AG04449 (cell line): ENCODE data around the gene ARL8A.

Experiments used
- CTCF ChIA-PET: fragments of 350-600 bp; formaldehyde crosslinking; extraction: SDS; loops from one replicate; lab custom pipeline; 2021; ENCODE audit warnings: antibody characterized with exemption; lab: Yijun Ruan, JAX
- POLR2A ChIA-PET: fragments of 400-600, 350-600 bp; formaldehyde crosslinking; extraction: SDS; loops from one replicate; lab custom pipeline; 2020; ENCODE audit warnings: antibody characterized with exemption, inconsistent platforms; lab: Yijun Ruan, JAX
- DNase-seq: peaks from one replicate; pipeline ENCODE4 v3.0.0-alpha.2; 2010; ENCODE audit warnings: low read depth, low spot score
- H3K4me3 ChIP-seq: 2 replicates; pipeline ENCODE4 v1.5.1; 2011; ENCODE audit warnings: low read depth, mild to moderate bottlenecking, control low read depth, low read length
- TF ChIP-seq, protein P1 (sequence below): IDR thresholded peaks from one replicate; pipeline ENCODE4 v1.5.1; 2011; ENCODE audit warnings: mild to moderate bottlenecking, moderate library complexity, low read length, control low read depth, inconsistent platforms; ENCODE audit not compliant: insufficient read depth; ENCODE audit errors: missing control alignments

ARL8A gene

DNA sequence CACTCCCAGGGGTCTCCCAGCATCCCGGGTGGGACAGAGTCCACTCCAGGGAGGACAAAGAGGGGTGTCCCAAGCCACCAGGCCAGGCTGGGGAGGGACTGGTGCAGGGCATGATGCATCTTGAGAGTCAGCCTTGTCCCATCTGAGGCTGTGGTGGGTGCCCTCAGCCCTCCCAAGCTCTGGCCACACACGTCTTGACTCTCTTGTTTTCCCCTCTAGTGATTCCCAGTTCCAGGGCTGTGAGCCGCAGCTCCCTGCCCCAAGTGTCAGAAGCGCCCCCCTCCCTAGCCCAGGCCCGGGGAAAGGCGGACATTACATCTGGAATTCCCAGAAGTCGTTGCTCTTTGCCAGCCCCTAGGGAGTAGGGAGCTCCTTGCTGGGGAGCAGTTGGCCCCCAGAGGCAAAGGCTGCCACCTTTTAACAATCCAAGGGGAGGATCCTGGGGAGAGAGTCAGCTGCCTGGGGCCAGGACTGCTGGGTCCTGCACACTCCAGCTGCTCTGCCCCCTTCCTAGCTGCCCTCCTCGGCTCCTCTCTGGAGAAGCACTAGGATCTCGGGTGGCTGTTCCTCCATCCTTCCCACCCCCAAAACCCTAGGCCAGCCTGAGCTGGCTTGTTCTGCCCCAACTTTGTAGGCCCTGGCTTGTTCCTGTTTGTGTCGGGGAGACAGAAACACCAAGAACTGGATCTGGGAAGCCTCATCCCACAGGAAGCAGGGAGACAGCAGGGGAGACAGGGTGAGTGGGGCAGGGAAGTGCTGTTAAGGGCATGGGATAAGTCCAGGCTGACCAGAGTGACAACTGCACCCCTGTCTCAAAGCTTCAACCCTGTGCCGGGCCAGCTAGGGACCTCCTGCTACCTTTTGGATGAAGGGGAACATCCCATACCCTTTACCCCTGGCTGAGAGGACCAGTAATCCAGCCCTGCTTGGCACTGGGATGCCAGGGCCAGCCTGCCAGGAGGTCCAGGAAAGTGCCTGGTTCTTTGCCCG, 19.0 kb upstream of the ARL8A start:
- no peak overlapping the region for H3K4me3 ChIP-seq
- POLR2A ChIA-PET = no interaction called here
- TF ChIP-seq, protein P1, sequence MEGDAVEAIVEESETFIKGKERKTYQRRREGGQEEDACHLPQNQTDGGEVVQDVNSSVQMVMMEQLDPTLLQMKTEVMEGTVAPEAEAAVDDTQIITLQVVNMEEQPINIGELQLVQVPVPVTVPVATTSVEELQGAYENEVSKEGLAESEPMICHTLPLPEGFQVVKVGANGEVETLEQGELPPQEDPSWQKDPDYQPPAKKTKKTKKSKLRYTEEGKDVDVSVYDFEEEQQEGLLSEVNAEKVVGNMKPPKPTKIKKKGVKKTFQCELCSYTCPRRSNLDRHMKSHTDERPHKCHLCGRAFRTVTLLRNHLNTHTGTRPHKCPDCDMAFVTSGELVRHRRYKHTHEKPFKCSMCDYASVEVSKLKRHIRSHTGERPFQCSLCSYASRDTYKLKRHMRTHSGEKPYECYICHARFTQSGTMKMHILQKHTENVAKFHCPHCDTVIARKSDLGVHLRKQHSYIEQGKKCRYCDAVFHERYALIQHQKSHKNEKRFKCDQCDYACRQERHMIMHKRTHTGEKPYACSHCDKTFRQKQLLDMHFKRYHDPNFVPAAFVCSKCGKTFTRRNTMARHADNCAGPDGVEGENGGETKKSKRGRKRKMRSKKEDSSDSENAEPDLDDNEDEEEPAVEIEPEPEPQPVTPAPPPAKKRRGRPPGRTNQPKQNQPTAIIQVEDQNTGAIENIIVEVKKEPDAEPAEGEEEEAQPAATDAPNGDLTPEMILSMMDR = no peak

DNA sequence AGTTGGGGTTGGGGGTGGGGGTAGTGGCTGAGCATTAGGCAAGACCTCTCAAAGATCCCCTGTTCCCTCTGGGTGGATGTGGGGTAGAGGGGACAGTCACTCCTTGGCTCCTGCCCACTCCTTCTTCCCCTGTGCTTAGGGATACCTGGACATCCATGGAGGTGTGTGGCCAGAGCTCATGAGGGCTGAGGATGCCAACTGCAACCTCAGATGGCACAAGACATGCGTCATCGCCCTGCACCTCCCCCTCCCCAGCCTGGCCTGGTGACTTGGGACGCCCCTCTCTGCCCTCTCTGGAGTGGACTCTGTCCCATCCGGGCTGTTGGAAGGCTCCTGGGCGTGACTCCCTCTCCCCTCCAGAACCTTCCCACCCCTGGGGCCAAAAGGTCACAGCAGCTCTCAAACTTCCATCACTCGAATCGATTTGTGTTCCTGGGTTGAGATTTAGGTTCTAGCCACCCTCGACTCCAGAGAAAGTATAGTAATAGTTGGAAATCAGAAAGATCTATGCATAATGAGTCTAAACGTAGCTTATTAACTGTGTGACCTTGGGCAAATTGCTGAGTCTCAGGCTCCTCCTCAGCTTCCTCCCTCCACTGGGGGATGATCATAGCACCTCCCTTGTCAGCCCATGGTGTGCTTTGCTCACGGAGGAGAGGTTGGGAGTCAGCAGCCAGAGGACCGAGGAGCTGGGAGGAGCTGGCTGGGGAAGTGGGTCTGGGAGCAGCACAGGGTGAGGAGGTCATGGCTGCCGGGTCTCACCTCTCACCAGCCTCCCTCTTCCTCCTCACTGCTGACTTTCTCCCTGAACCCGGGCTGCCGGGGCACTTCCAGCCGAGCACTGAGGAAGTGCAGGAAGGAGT, 18.1 kb upstream of the ARL8A start:
- TF ChIP-seq, protein P1 = no peak
- ChIA-PET CTCF (interaction anchor here (0.8 to 4.0 kb wide), 5 partner anchors 7 to 31 kb away, joined by 3 to 26 read pairs (median 4); partner anchors contain the start of gene LGR6), POLR2A (no interaction called here)
- no peak overlapping the region for H3K4me3 ChIP-seq
- no peak for DNase-seq

More for the DNA sequence above, 19.0 kb upstream of the ARL8A start:
- CTCF ChIA-PET = interaction anchor here (0.9 to 4.0 kb wide), 4 partner anchors 8 to 29 kb away, joined by 3 to 26 read pairs (median 4); no protein-coding TSS in a partner anchor
- DNase-seq = no peak

DNA sequence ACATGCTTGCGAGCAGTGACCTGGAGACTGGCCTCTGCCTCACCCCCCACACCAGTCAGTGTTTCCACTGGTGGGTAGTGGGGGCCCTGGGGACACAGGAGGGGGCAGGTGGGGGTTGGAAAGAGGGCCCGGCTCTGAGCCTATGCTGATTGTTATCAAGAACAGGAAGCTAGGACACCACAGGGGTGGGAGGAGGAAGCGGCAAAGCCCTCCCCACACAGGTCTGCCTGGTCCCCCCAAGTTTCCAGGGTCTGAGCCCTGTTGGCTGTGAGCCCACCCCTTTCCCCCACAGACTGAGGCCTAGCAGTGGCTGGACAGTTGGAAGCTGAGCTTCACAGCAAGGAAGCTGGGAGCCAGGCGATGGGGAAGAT, 17.5 kb upstream of the ARL8A start:
- no peak overlapping the region for H3K4me3 ChIP-seq
- ChIA-PET CTCF (interaction anchor here (0.8 kb wide), 1 partner anchor 31 kb away, joined by 3 read pairs; the partner anchor contains the start of gene LGR6), POLR2A (no interaction called here)
- TF ChIP-seq, protein P1 = no peak
- DNase-seq = no peak

DNA sequence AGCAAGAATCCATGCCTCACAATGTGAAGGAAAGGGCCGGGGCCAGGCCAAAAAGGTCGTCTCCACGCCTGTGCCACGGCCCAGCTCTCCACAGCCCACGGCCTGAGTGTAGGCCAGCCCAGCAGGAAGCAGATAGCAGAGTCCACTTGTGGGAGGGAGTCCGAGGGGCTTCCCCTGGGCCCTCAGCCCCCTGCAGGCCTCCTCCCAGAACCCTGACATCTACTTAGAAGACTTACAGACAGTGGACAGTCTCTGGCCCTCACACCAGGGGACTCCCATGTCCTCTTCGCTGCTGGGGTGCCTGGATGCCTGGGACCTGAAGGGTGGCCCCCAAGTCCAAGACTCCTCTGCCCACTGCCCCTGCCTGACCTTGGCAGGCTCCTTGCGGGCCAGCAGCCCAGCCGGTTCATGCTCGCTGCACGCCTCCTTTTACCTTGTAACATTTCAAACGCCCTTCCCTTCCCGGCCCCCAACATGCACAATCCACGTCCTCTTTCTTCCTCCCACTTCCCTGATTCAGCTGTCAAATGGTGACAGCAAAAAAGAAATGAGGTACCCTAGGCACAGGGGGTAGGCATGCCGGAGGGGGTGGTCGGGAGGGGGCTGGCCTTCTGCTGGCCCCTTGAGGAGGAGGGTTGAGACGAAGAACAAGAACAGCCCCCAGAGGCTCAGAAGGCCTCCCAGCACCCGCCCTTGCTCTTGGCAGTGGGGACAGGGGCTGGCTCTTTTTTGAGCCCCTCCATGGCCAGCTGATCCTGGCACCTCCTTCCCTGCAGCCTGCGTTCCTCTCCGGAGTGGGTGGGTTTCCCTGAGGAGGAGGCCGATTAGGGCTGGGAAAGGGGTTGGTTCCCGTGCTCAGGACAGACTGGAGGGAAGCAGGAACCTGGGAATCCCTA, 16.9 kb upstream of the ARL8A start:
- TF ChIP-seq, protein P1 = no peak
- H3K4me3 ChIP-seq = no peak overlapping the region
- no peak for DNase-seq
- ChIA-PET POLR2A (no interaction called here), CTCF (no interaction called here)

DNA sequence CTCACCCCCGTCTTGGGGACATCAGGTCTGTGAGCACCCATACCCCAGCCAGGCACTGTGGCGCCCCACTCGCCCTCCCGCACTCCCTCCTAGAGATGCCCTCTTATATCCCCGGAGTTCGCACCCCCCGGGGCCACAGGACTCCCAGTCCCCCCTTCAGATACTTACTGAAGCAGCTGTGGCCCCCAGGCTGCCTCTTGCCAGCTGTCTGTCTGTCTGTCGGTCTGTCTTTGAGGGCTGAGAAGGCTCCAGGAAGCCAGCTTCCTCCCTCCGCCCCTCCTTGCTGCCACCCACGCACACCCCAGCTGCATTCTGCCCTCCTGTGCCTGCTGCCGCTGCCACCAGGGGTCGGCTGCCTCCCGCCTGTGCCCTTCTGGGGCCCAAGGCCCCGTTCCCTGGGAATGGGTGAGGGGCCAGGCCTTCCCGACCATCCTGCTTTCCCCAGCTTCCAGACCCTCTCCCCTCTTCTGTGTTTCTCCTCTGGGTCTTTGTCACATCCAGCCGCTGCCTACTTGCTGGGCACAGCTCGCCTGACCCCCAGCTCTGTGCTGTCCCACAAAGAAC, 15.9 kb upstream of the ARL8A start, which contains the start of gene PTPN7:
Gene PTPN7 (minus strand): TSS at position 226 of the 564 bp plus-strand sequence. CDS start 1,200 bp downstream, outside the sequence.
- no peak for DNase-seq
- ChIA-PET POLR2A (no interaction called here), CTCF (interaction anchor here (1.7 kb wide), 1 partner anchor 25 kb away, joined by 6 read pairs; no protein-coding TSS in a partner anchor)
- H3K4me3 ChIP-seq = no peak within 1 kb of the TSS
- TF ChIP-seq, protein P1 = peak; percentile 19
